ENCODE results near the gene NONO. TPM values are rescaled to one million over a fixed set of nuclear protein-coding genes. Genes with fewer than 3 reads are reported as not detected.
"Not testable (repeated sequence)": the region's sequence is repeated elsewhere in the genome, so short reads cannot be mapped to it uniquely, and the experiment has no call there.

Gene NONO
- total RNA-seq, 1 donor: 314 TPM

- not testable (repeated sequence) for H3K9me3 ChIP-seq (ENCODE audit: low read depth, low read length); H3K4me3 ChIP-seq (ENCODE audit: low read length); H3K27me3 ChIP-seq (ENCODE audit: insufficient read depth, low read length); H3K4me1 ChIP-seq (ENCODE audit: insufficient read depth, low read length)
Measured at GRCh38 chrX:71268624-71269023, 14.8 kb upstream of the NONO start.

GRCh38 chrX:71269801-71270395, 13.5 kb upstream of the NONO start:
- no peak overlapping the region for H3K4me3 ChIP-seq (ENCODE audit: low read length)
- H3K9me3 ChIP-seq (ENCODE audit: low read depth, low read length): no peaks in the 10 kb centered on the region
- H3K4me1 ChIP-seq (ENCODE audit: insufficient read depth, low read length): no peaks in the 10 kb centered on the region

GRCh38 chrX:71272313-71272712, 11.1 kb upstream of the NONO start:
- not testable (repeated sequence) for H3K4me3 ChIP-seq (ENCODE audit: low read length); H3K4me1 ChIP-seq (ENCODE audit: insufficient read depth, low read length); H3K27me3 ChIP-seq (ENCODE audit: insufficient read depth, low read length); H3K9me3 ChIP-seq (ENCODE audit: low read depth, low read length)

More at GRCh38 chrX:71269801-71270395, 13.5 kb upstream of the NONO start:
- H3K27me3 ChIP-seq (ENCODE audit: insufficient read depth, low read length): no peaks in the 10 kb centered on the region

DNA sequence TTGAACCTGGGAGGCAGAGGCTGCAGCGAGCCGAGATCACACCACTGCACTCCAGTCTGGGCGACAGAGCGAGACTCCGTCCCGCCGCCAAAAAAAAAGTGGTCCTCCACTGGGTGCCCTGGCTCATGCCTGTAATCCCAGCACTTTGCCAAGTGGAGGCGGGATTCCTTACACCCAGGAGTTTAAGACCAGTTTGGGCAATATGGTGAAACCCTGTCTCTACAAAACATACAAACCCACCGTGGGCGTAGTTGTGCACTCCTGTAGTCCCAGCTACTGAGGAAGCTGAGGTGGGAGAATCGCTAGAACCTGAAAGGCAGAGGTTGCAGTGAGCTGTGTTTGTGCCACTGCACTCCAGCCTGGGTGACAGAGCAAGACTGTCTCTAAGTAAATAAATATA, 2.1 kb upstream of the NONO start:
- not testable (repeated sequence) for H3K27me3 ChIP-seq (ENCODE audit: insufficient read depth, low read length); H3K9me3 ChIP-seq (ENCODE audit: low read depth, low read length); H3K4me3 ChIP-seq (ENCODE audit: low read length); H3K4me1 ChIP-seq (ENCODE audit: insufficient read depth, low read length)

- peak overlapping the region; percentile 78 for H3K4me3 ChIP-seq (ENCODE audit: low read length)
- no peaks in the 10 kb centered on the region for H3K9me3 ChIP-seq (ENCODE audit: low read depth, low read length)
- H3K4me1 ChIP-seq (ENCODE audit: insufficient read depth, low read length): peaks cover 8% of the 10 kb centered on the region
- no peaks in the 10 kb centered on the region for H3K27me3 ChIP-seq (ENCODE audit: insufficient read depth, low read length)
Measured at GRCh38 chrX:71282514-71283402, 677 bp upstream of the NONO start.

GRCh38 chrX:71285929-71286328, 2.5 kb downstream of the NONO start:
- peaks cover 14% of the 10 kb centered on the region for H3K4me1 ChIP-seq (ENCODE audit: insufficient read depth, low read length)
- no peaks in the 10 kb centered on the region for H3K27me3 ChIP-seq (ENCODE audit: insufficient read depth, low read length)
- H3K9me3 ChIP-seq (ENCODE audit: low read depth, low read length): no peaks in the 10 kb centered on the region
- H3K4me3 ChIP-seq (ENCODE audit: low read length): no peak overlapping the region

- no peak overlapping the region for H3K4me3 ChIP-seq (ENCODE audit: low read length)
- H3K27me3 ChIP-seq (ENCODE audit: insufficient read depth, low read length): no peaks in the 10 kb centered on the region
- peaks cover 6% of the 10 kb centered on the region for H3K4me1 ChIP-seq (ENCODE audit: insufficient read depth, low read length)
- no peaks in the 10 kb centered on the region for H3K9me3 ChIP-seq (ENCODE audit: low read depth, low read length)
Measured at GRCh38 chrX:71291381-71291780, 7.9 kb downstream of the NONO start.

DNA sequence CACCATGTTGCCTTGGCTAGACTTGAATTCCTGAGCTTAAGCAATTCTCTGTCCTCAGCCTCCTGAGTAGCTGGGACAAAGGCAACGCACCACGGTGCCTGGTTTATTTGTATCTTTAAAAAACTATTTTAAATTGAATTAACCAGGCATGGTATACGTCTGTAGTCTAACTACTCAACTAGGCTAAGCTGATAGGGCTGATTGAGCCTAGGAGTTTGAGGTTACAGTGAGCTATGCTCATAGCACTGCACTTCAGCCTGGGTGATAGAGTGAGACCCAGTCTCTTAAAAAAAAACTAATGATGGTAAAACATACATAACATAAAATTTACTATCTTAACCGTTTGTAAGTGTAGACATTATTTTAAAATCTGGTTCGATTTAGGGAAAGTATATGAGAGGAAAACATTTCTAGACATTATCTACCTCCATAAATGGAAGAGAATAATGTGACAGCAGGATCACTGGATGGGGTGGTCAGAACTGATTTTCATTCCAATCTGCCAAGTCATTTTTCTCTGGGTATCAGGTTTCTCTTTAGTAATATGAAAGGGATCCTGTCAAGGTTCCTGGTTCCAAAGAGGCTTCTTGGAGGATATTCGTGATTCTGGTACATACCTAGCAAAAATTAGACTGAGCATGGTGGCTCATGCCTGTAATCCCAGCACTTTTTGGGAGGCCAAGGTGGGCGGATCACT, 9.4 kb downstream of the NONO start:
- H3K4me1 ChIP-seq (ENCODE audit: insufficient read depth, low read length): peaks cover 6% of the 10 kb centered on the region
- H3K27me3 ChIP-seq (ENCODE audit: insufficient read depth, low read length): no peaks in the 10 kb centered on the region
- no peaks in the 10 kb centered on the region for H3K9me3 ChIP-seq (ENCODE audit: low read depth, low read length)
- no peak overlapping the region for H3K4me3 ChIP-seq (ENCODE audit: low read length)

DNA sequence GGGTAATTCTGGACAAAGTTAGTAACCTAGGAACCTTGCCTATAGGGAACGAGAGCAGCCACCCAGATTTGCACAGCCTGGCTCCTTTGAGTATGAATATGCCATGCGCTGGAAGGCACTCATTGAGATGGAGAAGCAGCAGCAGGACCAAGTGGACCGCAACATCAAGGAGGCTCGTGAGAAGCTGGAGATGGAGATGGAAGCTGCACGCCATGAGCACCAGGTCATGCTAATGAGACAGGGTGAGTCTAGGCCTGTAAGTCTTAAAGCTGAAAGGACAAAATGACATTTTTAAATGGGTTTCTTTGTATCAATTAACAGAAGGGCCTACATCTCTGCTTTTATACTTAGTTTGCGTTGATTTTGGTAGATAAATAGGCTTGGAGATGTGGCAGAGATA, 13.4 kb downstream of the NONO start:
- Histone ChIP-seq H3K4me3 (ENCODE audit: low read length) (no peak overlapping the region), H3K4me1 (ENCODE audit: insufficient read depth, low read length) (no peaks in the 10 kb centered on the region), H3K27me3 (ENCODE audit: insufficient read depth, low read length) (no peaks in the 10 kb centered on the region), H3K9me3 (ENCODE audit: low read depth, low read length) (no peaks in the 10 kb centered on the region)

DNA sequence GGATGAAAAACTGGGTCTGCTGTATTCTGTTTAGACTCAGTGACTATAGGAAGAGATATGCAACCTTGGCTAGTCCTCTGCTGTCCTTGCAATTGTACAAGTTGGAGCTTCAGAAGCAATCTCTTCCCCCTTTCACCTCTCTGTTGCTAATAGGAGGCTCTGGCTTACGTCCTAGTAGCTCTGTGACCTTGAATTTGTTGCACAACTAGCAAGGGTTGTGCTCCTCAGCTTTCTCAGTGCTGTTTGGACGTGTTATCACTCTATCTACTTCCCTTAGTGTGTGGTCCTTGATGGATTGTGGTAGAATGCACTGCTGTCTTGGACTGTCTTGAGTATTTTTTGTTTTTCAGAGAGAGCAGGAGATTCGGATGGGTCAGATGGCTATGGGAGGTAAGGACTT, 14.7 kb downstream of the NONO start:
- Histone ChIP-seq H3K4me3 (ENCODE audit: low read length) (no peak overlapping the region), H3K4me1 (ENCODE audit: insufficient read depth, low read length) (peaks cover 7% of the 10 kb centered on the region), H3K9me3 (ENCODE audit: low read depth, low read length) (no peaks in the 10 kb centered on the region), H3K27me3 (ENCODE audit: insufficient read depth, low read length) (no peaks in the 10 kb centered on the region)

- H3K9me3 ChIP-seq (ENCODE audit: low read depth, low read length); H3K27me3 ChIP-seq (ENCODE audit: insufficient read depth, low read length); H3K4me3 ChIP-seq (ENCODE audit: low read length): not testable (repeated sequence)
- peaks cover 11% of the 10 kb centered on the region for H3K4me1 ChIP-seq (ENCODE audit: insufficient read depth, low read length)
Measured at GRCh38 chrX:71300064-71300463, 16.6 kb downstream of the NONO start.

GRCh38 chrX:71300495-71300894, 17.1 kb downstream of the NONO start:
- not testable (repeated sequence) for H3K9me3 ChIP-seq (ENCODE audit: low read depth, low read length); H3K27me3 ChIP-seq (ENCODE audit: insufficient read depth, low read length); H3K4me3 ChIP-seq (ENCODE audit: low read length)
- H3K4me1 ChIP-seq (ENCODE audit: insufficient read depth, low read length): peaks cover 11% of the 10 kb centered on the region

DNA sequence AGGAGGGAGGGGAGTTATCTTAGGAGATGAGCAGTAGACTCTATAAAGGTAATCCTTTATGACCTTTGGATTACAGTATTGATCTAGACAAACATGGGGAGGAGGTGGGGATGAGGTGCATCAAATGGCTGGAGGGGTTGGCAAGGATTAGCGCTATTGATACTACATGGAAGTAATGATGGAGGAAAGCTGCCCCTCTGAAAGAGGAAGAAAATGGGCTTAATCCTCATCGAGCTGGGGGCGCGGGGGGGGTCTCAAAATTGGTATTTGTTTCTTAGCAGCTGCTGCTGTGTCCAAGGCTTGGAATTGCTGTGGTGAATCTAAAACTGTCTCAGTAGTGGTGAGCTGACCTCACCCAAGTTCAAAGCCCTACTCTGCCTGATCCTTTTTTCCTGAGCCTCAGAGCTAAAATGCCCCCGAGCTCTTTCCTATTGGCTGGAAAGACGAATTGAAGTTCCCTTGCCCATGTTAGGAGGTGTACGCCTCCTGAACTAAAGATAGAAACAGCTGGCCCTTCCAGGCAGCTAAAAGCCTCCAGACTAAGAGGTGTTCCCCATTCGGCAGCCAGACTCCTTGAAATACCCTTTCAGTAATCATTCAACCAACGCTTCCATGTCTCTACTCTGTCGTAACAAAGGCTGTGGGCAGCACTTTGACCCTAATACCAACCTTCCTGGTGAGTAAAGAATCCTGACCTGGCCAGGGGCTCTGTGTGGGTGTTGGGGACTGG, 17.9 kb downstream of the NONO start, which contains the start of gene ITGB1BP2:
Gene ITGB1BP2, plus strand, starts transcription at position 556 of the 730 bp plus-strand sequence. Its CDS starts 57 bp downstream, at position 613.
- no peak within 1 kb of the TSS for H3K4me3 ChIP-seq (ENCODE audit: low read length)
- peaks cover 11% of the 10 kb centered on the region for H3K4me1 ChIP-seq (ENCODE audit: insufficient read depth, low read length)
- H3K9me3 ChIP-seq (ENCODE audit: low read depth, low read length): no peaks in the 10 kb centered on the region
- no peaks in the 10 kb centered on the region for H3K27me3 ChIP-seq (ENCODE audit: insufficient read depth, low read length)

DNA sequence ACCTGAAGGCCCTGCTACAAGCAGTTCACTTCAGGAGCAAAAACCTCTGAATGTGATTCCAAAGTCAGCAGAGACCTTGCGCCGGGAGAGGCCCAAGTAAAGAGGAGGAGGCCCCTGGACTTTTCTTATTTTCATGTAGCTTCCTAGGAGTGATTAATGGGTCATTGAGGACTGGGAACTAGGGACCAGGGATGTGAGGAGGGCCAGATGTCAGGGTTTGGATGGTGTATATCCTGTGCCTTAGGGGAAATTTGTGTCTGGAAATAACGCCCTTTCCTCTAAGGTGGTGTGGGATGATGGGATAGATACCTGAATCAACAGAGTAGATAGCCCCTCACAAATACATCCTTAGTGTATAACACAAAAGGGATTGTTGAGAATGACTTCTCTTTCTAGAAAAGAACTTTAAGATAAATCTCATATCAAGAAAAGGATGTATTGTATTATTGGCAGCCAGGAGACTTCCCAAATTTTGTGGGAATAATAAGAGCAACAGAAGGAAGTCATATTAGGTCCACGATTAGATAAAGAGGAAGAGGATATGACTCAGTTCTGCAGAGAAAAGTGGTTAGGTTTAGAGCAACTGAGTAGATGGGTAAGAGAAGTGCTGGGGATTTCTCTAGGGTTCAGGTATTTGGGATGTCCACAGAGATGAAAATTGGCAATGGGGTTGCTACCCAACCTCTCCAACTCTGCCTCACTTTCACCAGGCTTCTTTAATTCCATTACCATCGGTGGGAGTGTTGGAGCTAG, 19.2 kb downstream of the NONO start:
- Histone ChIP-seq H3K9me3 (ENCODE audit: low read depth, low read length) (no peaks in the 10 kb centered on the region), H3K4me3 (ENCODE audit: low read length) (no peak overlapping the region), H3K27me3 (ENCODE audit: insufficient read depth, low read length) (no peaks in the 10 kb centered on the region), H3K4me1 (ENCODE audit: insufficient read depth, low read length) (peaks cover 11% of the 10 kb centered on the region)

Measured in mononuclear cell (primary cell).